ENCODE results near the gene SLC27A3.
"Not testable (repeated sequence)": the region's sequence is repeated elsewhere in the genome, so short reads cannot be mapped to it uniquely, and the experiment has no call there.

The SLC27A3 gene

DNA sequence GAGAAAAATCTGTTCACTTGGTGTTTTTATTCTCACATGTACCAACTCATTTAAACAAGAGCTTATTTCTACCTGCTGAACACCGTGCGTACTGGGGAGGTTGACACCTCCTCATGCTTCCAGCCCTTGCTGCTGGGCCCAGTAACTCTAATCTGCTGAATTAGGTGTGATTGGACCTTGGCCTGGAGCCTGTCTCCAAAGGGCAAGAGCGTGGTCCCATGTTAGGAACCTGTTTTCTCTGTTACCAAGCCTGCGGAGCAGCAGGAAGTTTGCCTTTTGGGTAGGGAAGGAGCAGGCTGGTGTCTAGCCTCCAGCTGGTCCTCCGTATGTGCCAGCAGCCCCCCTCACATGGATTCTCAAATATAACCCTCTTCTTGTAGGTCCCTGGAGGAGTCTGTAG is 10.9 kb upstream of the SLC27A3 start:
- no peak for DNase-seq

- not testable (repeated sequence) for DNase-seq
Observed at GRCh38 chr1:153766663-153767062, 8.5 kb upstream of the SLC27A3 start.

- DNase-seq = no peak
Observed at GRCh38 chr1:153767519-153767918, 7.7 kb upstream of the SLC27A3 start.

DNA sequence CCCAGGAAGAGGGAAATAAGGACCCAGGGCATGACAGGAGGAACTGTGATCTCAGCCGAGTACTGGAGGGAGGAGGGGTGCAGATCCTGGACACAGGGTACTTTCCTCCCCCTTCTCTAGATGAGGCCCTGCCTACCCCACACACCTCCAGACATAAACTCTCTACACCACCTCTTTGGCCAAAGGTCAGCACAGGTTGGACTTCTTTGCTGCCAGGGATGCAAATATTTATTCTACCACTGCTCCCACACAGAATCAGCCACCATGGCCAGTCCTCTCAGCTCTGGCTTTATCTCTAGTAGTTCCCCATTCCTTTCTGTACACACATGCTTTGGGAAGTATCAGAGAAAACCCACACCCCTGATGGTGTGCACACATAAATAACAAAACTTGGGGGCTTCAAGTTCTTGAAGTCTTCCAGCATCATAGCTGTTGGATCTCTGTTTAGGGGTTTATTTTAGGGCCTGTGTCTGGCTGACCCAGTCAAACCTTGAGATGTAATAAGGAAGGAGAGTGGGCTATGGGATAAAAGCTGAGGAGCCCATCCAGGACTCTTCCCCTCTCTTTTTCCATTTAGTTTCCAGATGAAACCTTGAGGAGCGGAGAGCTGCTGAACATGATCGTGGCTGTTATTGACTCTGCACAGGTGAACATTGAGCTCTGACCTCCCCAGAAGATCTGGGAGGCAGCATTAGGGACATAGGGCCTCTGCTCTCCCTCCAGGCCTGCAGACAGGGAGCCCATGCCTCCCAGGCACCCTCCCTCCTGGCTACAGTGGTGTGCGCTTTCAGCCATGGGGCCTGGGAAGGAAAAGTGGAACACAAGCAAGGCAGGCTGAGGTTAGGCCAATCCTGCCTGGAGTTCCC is 6.7 kb upstream of the SLC27A3 start:
- DNase-seq = no peak

- DNase-seq = no peak
Observed at GRCh38 chr1:153769221-153769620, 6.0 kb upstream of the SLC27A3 start.

DNA sequence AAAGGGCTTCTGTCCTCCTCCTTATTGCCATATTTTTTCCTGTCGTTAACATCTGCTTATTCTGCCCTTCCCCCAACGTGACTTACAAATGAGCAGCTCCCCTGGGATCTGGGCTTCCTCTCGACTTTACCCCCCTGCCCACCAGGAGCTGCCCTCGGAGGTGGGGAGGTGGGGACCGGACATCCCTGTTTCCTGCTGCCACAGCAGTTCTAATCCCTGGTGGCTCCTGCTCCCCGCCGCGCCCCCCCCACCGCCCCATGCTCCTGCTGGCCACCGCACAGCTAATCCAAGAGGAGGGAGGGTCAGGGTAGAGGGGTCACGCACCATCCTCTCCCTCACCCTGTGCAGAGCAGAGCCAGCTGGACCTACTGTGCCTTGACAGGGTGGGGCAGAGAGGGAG is 4.4 kb upstream of the SLC27A3 start:
- DNase-seq = peak; percentile 28

GRCh38 chr1:153771261-153771660 is 3.9 kb upstream of the SLC27A3 start:
- DNase-seq = no peak

DNA sequence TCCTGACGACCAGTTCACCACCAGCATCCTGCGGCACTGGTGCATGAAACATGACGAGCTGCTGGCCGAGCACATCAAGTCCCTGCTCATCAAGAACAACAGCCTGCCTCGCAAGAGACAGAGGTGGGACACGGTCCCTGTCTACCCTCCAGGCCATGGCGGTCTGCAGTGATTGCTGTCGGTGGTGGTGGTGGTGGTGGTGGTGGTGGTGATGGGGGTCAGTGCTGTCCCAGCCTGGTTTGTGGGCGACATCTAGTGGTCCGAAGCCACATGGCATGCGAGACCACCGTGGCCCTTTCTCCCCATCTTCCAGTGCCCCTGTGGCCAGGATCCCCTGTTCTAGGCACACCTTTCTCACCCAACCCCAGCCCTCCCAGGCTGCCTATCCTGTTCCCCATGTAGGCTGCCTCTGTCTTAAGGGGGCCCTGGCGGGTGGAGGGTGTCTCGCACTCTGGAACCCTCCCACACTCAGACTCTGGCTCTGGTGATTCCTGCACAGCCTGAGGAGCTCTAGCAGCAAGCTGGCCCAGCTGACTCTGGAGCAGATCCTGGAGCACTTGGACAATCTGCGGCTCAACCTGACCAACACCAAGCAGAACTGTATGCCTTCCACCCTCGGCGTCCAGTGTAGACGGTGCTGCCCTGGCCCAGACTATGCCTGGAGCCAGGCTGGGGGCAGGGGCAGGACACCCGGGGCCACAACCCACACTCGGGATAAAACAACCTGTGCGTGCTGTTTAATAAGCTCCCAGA is 3.2 kb upstream of the SLC27A3 start:
- no peak for DNase-seq

DNA sequence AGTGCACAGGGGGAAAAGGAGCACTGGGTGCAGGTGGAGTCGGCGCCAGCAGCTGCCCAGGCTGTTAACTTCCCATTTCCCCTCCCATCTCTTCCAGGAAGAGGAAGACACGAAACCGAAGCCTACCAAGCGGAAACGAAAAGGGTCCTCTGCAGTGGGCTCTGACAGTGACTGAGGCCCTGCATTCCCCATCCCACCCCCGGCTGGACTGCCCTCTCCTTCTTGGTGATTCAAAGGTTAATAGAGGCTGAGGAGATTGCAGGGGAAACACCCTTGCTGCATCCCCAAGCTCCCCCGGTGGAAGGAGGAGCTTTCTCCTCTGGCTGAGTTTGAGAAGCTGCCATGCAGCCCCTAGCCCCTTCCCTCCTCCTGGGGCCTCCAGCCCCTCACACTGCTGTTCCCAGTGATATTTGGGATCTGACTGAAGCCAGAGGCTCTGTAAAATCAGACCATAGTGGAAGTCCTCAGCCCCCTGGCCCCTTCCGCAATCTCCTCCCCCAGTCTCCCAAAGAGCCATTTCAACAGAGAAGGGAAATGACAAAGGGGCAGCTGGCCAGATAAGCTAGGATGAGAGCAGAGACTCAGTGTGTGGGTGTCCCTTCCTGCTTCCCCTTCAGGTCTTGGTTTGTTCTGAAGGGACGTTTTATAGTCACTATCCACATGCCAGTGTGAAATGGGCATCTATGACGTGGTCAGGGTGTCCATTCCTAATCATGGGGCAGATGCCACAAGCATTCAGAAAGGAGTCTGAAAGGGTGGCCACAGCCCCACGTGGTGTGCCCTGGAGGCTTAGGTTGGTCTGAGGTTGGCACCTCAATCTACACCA is 1.9 kb upstream of the SLC27A3 start:
- DNase-seq = no peak

- DNase-seq = no peak
Observed at GRCh38 chr1:153774026-153774595, 1.1 kb upstream of the SLC27A3 start.

DNA sequence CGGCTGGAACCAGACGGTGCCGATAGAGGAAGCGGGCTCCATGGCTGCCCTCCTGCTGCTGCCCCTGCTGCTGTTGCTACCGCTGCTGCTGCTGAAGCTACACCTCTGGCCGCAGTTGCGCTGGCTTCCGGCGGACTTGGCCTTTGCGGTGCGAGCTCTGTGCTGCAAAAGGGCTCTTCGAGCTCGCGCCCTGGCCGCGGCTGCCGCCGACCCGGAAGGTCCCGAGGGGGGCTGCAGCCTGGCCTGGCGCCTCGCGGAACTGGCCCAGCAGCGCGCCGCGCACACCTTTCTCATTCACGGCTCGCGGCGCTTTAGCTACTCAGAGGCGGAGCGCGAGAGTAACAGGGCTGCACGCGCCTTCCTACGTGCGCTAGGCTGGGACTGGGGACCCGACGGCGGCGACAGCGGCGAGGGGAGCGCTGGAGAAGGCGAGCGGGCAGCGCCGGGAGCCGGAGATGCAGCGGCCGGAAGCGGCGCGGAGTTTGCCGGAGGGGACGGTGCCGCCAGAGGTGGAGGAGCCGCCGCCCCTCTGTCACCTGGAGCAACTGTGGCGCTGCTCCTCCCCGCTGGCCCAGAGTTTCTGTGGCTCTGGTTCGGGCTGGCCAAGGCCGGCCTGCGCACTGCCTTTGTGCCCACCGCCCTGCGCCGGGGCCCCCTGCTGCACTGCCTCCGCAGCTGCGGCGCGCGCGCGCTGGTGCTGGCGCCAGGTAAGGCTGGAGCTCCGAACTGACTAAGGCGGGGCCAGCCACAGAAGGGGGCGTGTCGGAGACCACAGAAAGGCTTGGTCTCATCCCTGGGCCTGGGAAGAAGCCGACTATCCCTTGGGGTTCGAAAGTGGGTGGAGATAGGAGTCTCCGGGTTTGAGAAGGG is 486 bp downstream of the SLC27A3 start:
- no peak for DNase-seq

GRCh38 chr1:153776352-153776751 is 1.1 kb downstream of the SLC27A3 start:
- DNase-seq = no peak

- DNase-seq = no peak
Observed at GRCh38 chr1:153776845-153777370, 1.7 kb downstream of the SLC27A3 start.

- DNase-seq = no peak
Observed at GRCh38 chr1:153777648-153778047, 2.4 kb downstream of the SLC27A3 start.

DNA sequence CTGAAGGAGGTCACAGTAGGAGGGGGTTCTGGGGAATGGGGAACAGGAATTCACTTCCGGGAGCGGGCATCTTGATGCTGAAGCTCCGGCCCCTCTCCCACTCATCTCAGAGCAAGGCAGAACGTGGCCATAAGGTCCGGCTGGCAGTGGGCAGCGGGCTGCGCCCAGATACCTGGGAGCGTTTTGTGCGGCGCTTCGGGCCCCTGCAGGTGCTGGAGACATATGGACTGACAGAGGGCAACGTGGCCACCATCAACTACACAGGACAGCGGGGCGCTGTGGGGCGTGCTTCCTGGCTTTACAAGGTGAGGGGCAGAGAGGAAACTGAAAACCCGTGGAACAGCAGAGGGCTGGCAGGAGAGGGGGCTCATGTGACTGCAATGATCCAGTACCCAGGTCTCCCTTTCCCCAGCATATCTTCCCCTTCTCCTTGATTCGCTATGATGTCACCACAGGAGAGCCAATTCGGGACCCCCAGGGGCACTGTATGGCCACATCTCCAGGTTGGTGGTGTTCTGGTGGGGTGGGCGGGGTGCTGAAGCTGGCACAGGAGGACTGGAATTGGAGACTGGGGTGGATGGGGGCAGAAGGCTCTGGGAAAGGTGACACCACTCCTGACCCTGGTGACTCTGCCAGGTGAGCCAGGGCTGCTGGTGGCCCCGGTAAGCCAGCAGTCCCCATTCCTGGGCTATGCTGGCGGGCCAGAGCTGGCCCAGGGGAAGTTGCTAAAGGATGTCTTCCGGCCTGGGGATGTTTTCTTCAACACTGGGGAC is 3.0 kb downstream of the SLC27A3 start:
- no peak for DNase-seq

DNA sequence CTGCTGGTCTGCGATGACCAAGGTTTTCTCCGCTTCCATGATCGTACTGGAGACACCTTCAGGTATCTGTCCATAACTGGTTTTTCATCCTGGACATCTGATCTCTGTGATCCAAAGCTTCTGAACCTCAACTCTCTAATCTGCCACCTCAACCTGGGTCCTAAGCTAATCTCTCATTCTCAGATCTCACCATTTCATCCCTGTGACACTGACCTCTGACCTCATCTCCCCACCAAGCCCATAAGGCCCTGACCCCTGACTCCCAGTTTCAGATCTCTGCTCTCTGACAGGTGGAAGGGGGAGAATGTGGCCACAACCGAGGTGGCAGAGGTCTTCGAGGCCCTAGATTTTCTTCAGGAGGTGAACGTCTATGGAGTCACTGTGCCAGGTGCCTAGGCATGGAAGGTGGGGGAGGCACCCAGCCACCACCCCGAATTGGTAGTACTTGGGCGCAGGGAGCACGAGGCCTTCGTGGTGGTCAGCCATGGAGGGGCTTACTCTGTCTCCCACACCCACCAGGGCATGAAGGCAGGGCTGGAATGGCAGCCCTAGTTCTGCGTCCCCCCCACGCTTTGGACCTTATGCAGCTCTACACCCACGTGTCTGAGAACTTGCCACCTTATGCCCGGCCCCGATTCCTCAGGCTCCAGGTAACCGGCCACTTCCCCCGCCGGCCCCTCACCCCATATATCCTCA is 3.8 kb downstream of the SLC27A3 start:
- DNase-seq = no peak

- no peak for DNase-seq
Observed at GRCh38 chr1:153779781-153780541, 4.8 kb downstream of the SLC27A3 start.

GRCh38 chr1:153780551-153780950 is 5.3 kb downstream of the SLC27A3 start:
- DNase-seq = no peak

DNA sequence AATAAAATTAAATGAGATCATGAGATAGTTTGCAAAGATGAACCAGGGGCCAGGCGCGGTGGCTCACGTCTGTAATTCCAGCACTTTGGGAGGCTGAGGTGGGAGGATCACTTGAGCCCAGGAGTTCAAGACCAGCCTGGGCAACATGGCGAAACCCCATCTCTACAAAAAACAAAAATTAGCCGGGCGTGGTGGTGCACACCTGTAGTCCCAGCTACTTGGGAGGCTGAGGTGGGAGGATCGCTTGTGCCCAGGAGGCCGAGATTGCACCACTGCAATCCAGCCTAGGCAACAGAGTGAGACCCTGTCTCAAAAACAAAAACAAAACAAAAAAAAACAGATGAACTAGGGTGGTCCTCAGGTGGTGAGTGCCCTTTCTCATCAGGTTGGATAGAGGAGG is 7.4 kb downstream of the SLC27A3 start:
- not testable (repeated sequence) for DNase-seq

Data from fibroblast of skin of right quadriceps (primary cell).